ENCODE measurements around the gene SERPINA4.

- no peak for TF ChIP-seq EZH2 (IDR thresholded peaks at IDR 0.05; ENCODE audit: low read depth)
- TF ChIP-seq CTCF (conservative IDR thresholded peaks at IDR 0.05), result no peak
Measured at GRCh38 chr14:94538070-94538740, 23.0 kb upstream of the SERPINA4 start.

All from PC-9 (cell line).